Calu3 (cell line): Measurements from ENCODE around the gene CNR2. TPM values are rescaled to one million over a fixed set of nuclear protein-coding genes. Genes with fewer than 3 reads are reported as not detected.
A peak's percentile ranks its signal among the peaks of the same experiment; 100 is the strongest.
"Not testable (repeated sequence)": the region's sequence is repeated elsewhere in the genome, so short reads cannot be mapped to it uniquely, and the experiment has no call there.

Source experiments
- BruUV-seq: library from RNA; stranded (reverse); fragments of 400-500 nt; replicated peaks from 2 replicates; lab custom pipeline; 2021; lab: Mats Ljungman, UMichigan
- CTCF ChIA-PET: fragments of 300-600 bp; sonication (Branson Sonifier 250); formaldehyde crosslinking; loops from one replicate; lab custom pipeline; 2022; ENCODE audit warnings: antibody characterized with exemption; lab: Charles Lee
- DNase-seq: peaks from one replicate; pipeline ENCODE4 v3.0.0; 2022
- H3K27ac Mint-ChIP-seq: one replicate; pipeline ENCODE4 v1.8.0; 2022; ENCODE audit warnings: mixed read lengths; ENCODE audit not compliant: unreplicated experiment
- H3K27me3 Mint-ChIP-seq: one replicate; pipeline ENCODE4 v1.8.0; 2022; ENCODE audit warnings: mixed read lengths; ENCODE audit not compliant: unreplicated experiment
- H3K36me3 Mint-ChIP-seq: one replicate; pipeline ENCODE4 v1.8.0; 2022; ENCODE audit warnings: mild to moderate bottlenecking, moderate library complexity, mixed read lengths; ENCODE audit not compliant: insufficient read depth, unreplicated experiment
- H3K4me1 Mint-ChIP-seq: one replicate; pipeline ENCODE4 v1.8.0; 2022; ENCODE audit warnings: mild to moderate bottlenecking, low read depth, mixed read lengths; ENCODE audit not compliant: unreplicated experiment
- H3K4me3 Mint-ChIP-seq: one replicate; pipeline ENCODE4 v1.8.0; 2022; ENCODE audit warnings: mild to moderate bottlenecking, low read depth, moderate library complexity, mixed read lengths; ENCODE audit not compliant: unreplicated experiment
- H3K9me3 Mint-ChIP-seq: one replicate; pipeline ENCODE4 v1.8.0; 2022; ENCODE audit warnings: low read depth, mixed read lengths; ENCODE audit not compliant: unreplicated experiment
- CTCF ChIP-seq: fragments of 200-600 bp; IDR thresholded peaks from one replicate; pipeline ENCODE4 v1.8.0; 2022; ENCODE audit warnings: antibody characterized with exemption; ENCODE audit not compliant: unreplicated experiment
- intact Hi-C: fragments of 100-400 bp; cut with micrococcal nuclease; formaldehyde crosslinking; loops from one replicate; pipeline ENCODE4 v1.10.0; 2022; ENCODE audit not compliant: unreplicated experiment
- total RNA-seq: library from RNA; stranded (reverse); gene quantifications from 2 replicates; pipeline ENCODE4 v1.2.3, GENCODE V29; 2022

The CNR2 gene
- total RNA-seq, 1 experiment from 2014 or later, result not detected

- intact Hi-C loops, result no loop called here
- no peak overlapping the region for H3K27ac Mint-ChIP-seq
- H3K27me3 Mint-ChIP-seq, result peaks cover 42% of the 10 kb centered on the region
- no peaks in the 10 kb centered on the region for H3K9me3 Mint-ChIP-seq
- TF ChIP-seq CTCF, result no peak
- peaks cover 12% of the 10 kb centered on the region for H3K4me1 Mint-ChIP-seq
- no peaks in the 10 kb centered on the region for H3K36me3 Mint-ChIP-seq
- CTCF ChIA-PET, result no interaction called here
- H3K4me3 Mint-ChIP-seq, result no peak overlapping the region
- peak; percentile 42 for DNase-seq
- BruUV-seq, result no TSS peak
Measured at GRCh38 chr1:23904748-23905357, 8.3 kb downstream of the CNR2 start.

- Mint-ChIP-seq H3K36me3 (no peaks in the 10 kb centered on the region), H3K27me3 (peaks cover 47% of the 10 kb centered on the region), H3K4me1 (peaks cover 12% of the 10 kb centered on the region), H3K4me3 (no peak overlapping the region), H3K9me3 (no peaks in the 10 kb centered on the region), H3K27ac (no peak overlapping the region)
- BruUV-seq, result no TSS peak
- DNase-seq, result no peak
- CTCF ChIA-PET, result interaction anchor here (0.6 to 0.7 kb wide), 2 partner anchors 104 to 600 kb away, joined by 3 to 10 read pairs; no protein-coding TSS in a partner anchor
- no peak for TF ChIP-seq CTCF
- intact Hi-C loops, result no loop called here
Measured at GRCh38 chr1:23903754-23904153, 9.4 kb downstream of the CNR2 start.

GRCh38 chr1:23902321-23903278 lies 10.6 kb downstream of the CNR2 start:
- Mint-ChIP-seq H3K27ac (no peak overlapping the region), H3K36me3 (no peaks in the 10 kb centered on the region), H3K4me3 (no peak overlapping the region), H3K4me1 (peaks cover 12% of the 10 kb centered on the region), H3K9me3 (no peaks in the 10 kb centered on the region), H3K27me3 (peaks cover 47% of the 10 kb centered on the region)
- intact Hi-C loops, result no loop called here
- no peak for DNase-seq
- no peak for TF ChIP-seq CTCF
- no TSS peak for BruUV-seq
- CTCF ChIA-PET, result no interaction called here

- H3K27ac Mint-ChIP-seq, result not testable (repeated sequence)
- CTCF ChIA-PET, result interaction anchor here (0.6 kb wide), 1 partner anchor 13 kb away, joined by 4 read pairs; no protein-coding TSS in a partner anchor
Measured at GRCh38 chr1:23900017-23900416, 13.1 kb downstream of the CNR2 start.

More at GRCh38 chr1:23900017-23900416, 13.1 kb downstream of the CNR2 start:
- BruUV-seq, H3K4me1 Mint-ChIP-seq, DNase-seq, H3K9me3 Mint-ChIP-seq, H3K36me3 Mint-ChIP-seq, intact Hi-C loops, H3K4me3 Mint-ChIP-seq: not testable (repeated sequence)
- peaks cover 62% of the 10 kb centered on the region for H3K27me3 Mint-ChIP-seq
